GM18505 (cell line): Measurements from ENCODE around the gene ENTR1.

Experiments
- ATAC-seq: cut with Tn5 transposase; IDR thresholded peaks from one replicate; pipeline ENCODE4 v1.9.1; 2021; ENCODE audit not compliant: unreplicated experiment
- POLR2A ChIP-seq: IDR thresholded peaks from 4 replicates; pipeline ENCODE4 v1.6.1; 2011; ENCODE audit warnings: borderline replicate concordance; ENCODE audit not compliant: insufficient read depth, insufficient read length; ENCODE audit errors: extremely low read depth

ENTR1 gene

GRCh38 chr9:136444102-136444501, 33.7 kb upstream of the ENTR1 start:
- ATAC-seq: no peak
- TF ChIP-seq POLR2A: no peak

DNA sequence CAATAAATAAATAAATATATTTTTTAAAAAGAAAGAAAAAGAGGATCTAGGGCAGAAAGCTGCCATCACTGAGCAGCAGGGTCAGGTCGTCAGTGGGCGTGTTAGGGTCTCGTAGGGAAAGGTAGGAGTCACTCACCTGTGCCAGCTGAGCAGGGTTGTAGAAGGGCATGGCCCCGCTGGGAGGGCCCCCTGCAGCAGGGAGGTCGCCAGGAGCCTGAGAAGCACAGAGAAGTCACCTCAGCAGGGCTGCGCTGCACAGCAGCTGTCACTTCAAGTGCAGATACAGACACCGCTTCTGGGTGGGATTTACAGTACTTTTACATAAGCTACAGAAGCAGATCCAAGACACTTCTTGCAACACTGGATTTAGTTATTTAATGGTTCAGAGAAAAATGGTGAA, 33.3 kb upstream of the ENTR1 start:
- ATAC-seq: no peak
- TF ChIP-seq POLR2A: no peak

GRCh38 chr9:136443087-136443486, 32.7 kb upstream of the ENTR1 start:
- no peak for TF ChIP-seq POLR2A
- ATAC-seq: no peak

DNA sequence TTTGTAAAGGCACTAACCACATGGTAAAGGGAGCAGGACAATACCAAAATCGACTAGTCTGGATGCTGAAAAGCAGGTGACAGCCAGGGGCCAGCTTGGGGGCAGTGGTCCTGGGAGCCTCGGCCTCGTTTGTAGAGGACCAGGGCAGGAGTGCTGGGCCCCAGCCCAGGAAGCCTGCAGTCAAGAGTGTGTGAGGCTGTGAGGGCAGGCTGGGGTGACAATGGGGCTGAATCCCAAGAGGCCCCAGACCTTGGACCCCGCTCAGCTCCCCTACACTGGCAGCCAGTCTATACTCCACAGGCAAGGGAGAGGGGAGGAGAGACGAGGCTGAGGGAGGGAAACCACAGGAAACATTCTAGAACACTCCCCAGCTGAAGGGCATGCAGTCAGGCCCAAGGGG, 31.9 kb upstream of the ENTR1 start:
- no peak for ATAC-seq
- TF ChIP-seq POLR2A: no peak

- peak; percentile 16 for TF ChIP-seq POLR2A
- ATAC-seq: no peak
These were observed 31.3 kb upstream of the ENTR1 start for GRCh38 chr9:136441681-136442245.

GRCh38 chr9:136441191-136441680, 30.8 kb upstream of the ENTR1 start:
- ATAC-seq: no peak
- TF ChIP-seq POLR2A: no peak

GRCh38 chr9:136439481-136440408, 29.3 kb upstream of the ENTR1 start, which contains the start of gene INPP5E:
INPP5E (minus strand) TSS chr9:136439845; CDS start chr9:136439419, 426 bp downstream.
- ATAC-seq: peak; percentile 57
- peak; percentile 52 for TF ChIP-seq POLR2A

DNA sequence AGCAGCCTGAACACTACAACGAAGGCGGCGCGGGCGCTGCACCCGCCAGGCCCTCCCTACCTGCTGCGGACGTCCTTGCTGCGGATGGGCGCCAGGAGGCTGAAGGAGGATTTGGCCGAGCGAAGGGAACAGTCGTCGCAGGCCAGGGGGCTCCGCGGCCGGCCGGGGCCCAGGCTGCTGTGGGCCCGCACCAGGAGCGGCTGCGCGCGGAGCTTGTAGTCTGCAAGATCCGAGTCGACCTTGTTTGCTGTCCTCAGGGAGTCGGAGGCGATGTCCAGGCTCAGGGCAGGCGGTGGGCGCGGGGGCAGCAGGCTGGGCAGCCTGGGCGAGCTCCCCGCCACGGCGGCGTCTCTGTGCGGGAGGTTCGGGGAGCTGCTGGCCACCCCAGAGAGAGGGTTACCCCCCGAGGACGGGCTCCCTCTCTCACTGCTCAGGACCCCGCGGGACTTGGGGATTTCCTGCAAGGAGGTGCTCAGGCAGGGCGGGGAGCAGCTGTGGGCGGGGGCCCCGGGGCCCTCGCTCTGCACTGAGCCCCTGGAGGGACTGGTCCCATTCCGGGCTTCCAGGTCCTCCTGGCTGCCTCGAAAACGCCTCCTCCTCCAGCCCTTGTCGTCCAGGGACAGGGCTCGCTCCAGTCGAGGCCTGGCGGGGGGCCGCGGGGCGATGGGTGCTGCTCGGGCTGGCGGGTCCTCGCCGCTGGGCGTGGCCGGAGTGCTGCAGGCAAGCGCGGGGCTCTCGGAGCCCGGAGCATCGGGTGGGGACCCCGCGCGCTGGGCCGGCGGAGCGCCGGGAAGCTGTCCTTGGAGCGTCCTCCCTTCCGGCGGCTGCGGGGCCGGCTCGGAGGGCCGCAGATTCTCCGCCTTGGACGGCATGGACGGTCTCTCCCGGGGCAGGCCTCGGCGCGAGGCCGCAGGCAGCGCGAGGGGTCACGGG, 28.4 kb upstream of the ENTR1 start:
- peak; percentile 20 for TF ChIP-seq POLR2A
- peak; percentile 40 for ATAC-seq

DNA sequence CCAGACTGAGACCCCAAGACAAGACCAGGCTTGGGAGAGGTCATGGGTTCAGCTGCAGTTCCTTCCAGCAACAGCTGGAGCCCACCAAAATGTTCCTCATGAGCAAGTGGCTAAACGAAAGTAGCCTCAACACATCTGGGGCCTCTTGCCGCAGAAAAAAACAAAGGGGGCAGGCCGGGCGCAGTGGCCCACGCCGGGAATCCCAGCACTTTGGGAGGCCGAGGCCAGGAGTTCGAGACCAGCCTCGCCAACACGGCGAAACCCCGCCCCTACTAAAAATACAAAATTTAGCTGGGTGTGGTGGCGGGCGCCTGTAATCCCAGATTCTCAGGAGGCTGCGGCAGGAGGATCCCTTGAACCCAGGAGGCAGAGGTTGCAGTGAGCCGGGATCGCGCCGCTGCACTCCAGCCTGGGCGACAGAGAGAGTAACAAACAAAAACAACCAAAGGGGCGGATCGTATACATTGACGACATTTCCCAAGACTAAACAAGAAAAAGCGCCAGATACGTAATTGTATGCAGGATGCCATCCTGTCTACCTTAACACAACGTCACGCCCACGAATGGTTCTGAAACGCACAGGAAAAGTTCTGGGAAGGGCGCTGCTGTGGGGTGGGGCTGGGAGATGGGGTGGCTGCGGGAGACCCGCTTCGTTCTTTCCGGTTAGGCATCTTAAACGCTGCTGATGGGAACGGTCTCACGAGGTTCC, 27.6 kb upstream of the ENTR1 start:
- ATAC-seq: no peak
- no peak for TF ChIP-seq POLR2A

- no peak for TF ChIP-seq POLR2A
- ATAC-seq: no peak
These were observed 27.0 kb upstream of the ENTR1 start for GRCh38 chr9:136437430-136437829.

- TF ChIP-seq POLR2A: no peak
These were observed 25.7 kb upstream of the ENTR1 start for GRCh38 chr9:136436055-136436634.

DNA sequence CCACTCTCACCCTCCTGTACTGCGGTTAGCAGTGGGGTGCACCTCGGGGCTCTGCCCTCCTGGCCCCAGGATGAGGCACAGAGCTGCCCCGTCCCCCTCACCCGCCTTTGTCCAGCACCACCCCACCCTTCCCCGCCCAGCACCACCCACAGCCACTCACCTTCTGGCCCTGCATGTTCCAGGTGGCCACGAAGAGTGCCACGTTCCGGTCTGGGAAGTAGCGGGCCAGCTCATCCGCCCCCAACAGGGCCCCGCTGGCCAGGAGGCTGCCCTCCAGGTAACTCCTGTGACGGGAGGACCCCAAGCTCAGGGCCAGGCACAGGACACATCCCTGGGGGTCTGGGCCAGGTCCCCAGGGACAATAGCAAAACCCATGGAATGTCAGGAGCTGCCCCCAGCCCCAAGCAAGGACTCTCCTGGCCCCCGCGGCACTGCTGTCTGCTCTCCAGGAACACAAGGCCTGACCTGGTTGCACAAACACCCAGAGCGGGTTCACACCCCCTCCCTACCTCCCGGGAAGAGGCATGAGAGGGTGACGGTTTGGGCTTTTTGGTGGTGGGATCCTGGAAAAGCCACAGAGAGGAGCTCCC, 24.3 kb upstream of the ENTR1 start:
- no peak for TF ChIP-seq POLR2A
- no peak for ATAC-seq

More at GRCh38 chr9:136436055-136436634, 25.7 kb upstream of the ENTR1 start:
- no peak for ATAC-seq
